GM12878 (cell line): ENCODE results near the gene CDH4.

Experiments used
- CTCF ChIP-seq, 3 experiments: IDR thresholded peaks in 2 of 3; conservative IDR thresholded peaks in 1 of 3; 2 replicates each; pipeline ENCODE4 v1.5.1; 2011; ENCODE audit warnings: low read depth in 3 of 3, low read length in 3 of 3, mild to moderate bottlenecking in 3 of 3, control low read depth in 2 of 3, moderate library complexity in 2 of 3, inconsistent platforms in 1 of 3, mixed read lengths in 1 of 3; ENCODE audit not compliant: control insufficient read depth in 2 of 3, insufficient read depth in 1 of 3; ENCODE audit errors: extremely low read depth in 1 of 3
- EZH2 ChIP-seq: IDR thresholded peaks from 2 replicates; pipeline ENCODE4 v1.6.1; 2012; ENCODE audit warnings: low read depth, mild to moderate bottlenecking, control low read depth, inconsistent platforms, low read length, borderline replicate concordance; ENCODE audit not compliant: control insufficient read depth
- IKZF1 ChIP-seq: fragments of 450-650 bp; conservative IDR thresholded peaks from 2 replicates; pipeline ENCODE4 v1.6.1; 2017; ENCODE audit warnings: antibody characterized with exemption, mild to moderate bottlenecking

GRCh38 chr20:61976644-61977418, 724.8 kb downstream of the CDH4 start:
- no peak for TF ChIP-seq CTCF (IDR thresholded peaks at IDR 0.05 in 2 of 3, conservative IDR thresholded peaks at IDR 0.05 in 1 of 3; ENCODE audit: control insufficient read depth in 2 of 3, extremely low read depth in 1 of 3, insufficient read depth in 1 of 3, low read depth in 3 of 3, low read length in 3 of 3)
- TF ChIP-seq EZH2: no peak
- TF ChIP-seq IKZF1: no peak
